ENCODE measurements around the gene RIC3.

DNA sequence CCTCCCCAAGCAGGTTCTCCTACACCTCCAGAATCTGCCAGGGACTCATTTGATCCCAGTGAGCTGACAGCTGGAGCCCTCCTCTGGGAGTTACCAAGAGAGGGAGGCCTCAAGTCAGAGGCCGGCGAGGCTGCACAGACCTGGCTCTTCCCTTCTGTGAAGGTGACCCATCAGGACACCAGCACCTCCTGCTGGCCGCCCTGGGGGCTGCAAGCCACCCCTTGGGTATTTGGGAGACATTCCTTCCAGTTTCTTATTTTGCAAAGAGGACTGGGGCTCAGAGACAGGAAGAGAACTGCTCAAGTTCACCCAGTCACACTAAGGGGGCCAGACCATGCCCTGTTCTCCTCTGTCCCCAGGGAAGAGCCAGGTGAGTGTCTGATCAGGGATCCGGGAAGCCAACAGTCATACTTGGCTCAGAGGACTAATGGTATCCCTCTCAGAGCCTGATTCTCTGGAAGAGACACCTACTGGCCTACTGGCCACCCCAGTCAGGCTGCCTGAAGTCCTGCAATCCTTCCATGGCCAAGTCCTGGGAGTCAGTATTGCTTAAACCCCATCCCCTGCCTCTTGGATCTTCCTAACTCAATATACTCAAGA is 40.5 kb upstream of the RIC3 start:
- TF ChIP-seq TAF1 (IDR thresholded peaks at IDR 0.05; ENCODE audit: low read depth, low read length) (no peak), SPI1 (IDR thresholded peaks at IDR 0.05; ENCODE audit: low read depth, low read length) (no peak), POLR2AphosphoS5 (IDR thresholded peaks at IDR 0.05; ENCODE audit: low read depth, low read length) (no peak)
